HG03469 (cell line): ENCODE results near the gene CDRT4.

Experiments
- ATAC-seq: cut with Tn5 transposase; IDR thresholded peaks from one replicate; pipeline ENCODE4 v1.9.1; 2021; ENCODE audit warnings: mild to moderate bottlenecking, moderate library complexity, moderate number of reproducible peaks; ENCODE audit not compliant: unreplicated experiment

The CDRT4 gene

DNA sequence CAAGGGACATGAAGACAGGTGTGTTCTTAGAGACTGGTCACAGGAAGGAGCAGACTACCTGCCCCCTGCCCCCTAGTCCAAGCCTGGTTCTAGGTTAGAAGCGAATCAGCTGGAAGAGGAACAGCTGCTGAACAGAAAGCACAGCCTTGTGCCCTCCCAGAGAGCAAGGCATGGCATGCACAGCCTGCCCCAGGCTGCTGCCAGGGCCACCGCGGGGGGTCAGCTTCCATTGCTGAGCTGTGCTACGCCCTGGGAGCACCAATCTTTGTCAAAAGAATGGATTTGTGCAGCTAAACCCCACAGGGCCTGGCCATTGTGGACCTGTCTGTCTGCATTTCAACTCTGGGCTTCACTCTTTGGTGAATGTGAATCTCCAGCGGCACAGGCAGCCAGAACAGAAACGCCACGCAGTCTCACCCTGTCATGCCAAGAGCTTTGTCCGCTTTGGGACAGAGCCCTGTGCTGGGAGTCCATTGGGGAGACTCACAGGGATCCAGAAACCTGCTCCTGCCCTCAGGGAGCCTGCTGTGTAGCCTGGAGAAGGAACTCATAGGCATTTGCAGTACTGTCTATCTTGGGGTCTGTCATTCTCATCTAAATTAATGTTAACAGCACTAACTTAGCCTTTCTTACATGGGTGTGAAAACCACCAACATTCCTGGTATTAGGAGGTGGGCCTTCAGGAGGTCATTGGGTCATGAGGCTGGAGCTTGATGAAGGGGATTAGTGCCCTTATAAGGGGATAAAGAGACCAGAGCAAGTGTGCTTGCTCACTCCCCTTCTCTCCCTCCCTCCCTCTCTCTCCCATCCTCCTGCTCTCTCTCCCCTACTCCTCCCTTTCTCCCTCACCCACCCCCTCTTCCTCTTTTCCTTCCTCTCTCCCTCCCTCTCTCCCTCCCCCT, 25.6 kb upstream of the CDRT4 start:
- no peak for ATAC-seq

DNA sequence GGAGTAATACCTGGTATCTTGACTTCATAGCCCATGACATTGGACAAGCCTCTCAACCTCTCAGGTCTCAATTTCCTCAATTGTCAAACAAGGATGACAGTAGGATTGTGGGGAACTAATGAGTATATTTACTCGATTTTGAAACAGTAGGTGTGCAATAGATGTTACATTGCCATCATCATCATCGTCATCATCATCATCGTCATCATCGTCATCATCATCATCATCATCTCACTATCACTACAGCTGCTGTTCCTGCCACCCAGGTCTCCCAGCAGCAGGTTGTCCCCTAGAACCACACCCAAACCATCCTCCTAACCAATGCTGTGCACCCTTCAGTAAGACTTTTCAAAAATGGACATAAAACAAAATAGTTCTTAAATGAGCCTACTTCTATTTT, 24.8 kb upstream of the CDRT4 start:
- ATAC-seq = no peak

DNA sequence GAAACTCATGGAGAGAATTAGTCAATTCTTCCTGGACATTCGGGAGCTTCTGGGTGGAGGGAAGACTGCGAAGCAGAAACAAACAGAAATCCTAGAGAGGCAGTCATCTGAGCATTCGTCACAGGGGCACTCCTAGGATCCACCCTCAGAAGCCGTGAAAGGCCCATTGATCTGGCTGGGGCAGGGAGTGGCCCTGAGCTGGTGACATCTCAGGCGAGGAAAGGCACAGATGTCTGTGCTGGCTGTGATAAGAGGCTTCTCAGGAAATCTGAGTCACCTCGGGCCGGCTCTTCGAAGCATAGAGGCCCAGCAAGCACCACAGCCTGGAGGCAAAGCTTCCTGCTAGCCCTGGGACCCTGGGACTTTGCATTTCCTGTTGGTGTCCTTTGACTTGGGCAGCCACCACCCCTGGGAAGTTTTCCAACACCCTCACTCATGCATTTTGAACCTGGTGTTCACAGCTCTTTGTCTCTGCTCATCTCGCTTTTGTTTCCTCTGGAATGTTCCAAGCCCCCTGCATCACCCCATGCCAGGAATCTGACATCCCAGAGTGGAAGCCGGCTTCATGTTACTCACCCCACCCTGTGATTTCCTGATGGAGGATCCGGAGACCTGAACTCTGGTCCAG, 23.3 kb upstream of the CDRT4 start:
- no peak for ATAC-seq

DNA sequence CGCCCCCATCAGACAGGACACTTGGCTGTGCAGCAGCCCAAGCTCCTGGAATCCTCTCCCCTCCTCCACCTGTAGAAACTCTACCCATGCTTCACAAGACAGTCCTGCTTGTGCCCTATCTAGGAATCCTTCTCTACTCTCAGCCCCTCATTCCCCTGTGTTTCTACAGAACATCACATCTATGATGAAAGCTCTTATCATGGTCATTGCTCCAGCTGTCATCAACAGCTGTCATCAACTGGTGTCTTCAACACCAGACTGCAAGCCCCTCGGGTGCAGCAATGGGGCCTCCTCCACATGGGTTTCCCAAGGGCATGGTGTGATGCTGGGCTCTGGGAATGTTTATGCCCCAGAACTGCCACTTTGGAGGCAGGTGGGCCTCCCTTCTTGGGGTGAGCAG, 21.1 kb upstream of the CDRT4 start:
- no peak for ATAC-seq

DNA sequence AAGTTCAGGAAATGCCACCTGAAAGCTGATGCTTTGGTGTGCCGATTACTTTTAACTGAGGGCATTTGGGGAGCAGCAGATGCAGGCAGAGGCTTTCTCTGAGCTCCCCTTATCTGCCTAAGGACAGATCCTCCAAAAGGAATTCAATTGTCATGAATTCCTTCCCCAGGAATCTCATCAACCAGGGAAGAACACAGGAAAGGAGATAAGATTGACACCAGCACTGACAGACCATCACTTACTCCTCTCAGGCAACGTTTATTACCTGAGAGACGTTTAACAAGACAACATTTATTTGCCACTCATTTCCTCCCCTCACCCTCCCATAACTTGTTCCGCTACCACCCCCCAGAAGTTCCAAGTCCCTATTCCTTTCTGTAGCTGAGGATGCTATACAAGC, 17.6 kb upstream of the CDRT4 start:
- ATAC-seq = no peak

DNA sequence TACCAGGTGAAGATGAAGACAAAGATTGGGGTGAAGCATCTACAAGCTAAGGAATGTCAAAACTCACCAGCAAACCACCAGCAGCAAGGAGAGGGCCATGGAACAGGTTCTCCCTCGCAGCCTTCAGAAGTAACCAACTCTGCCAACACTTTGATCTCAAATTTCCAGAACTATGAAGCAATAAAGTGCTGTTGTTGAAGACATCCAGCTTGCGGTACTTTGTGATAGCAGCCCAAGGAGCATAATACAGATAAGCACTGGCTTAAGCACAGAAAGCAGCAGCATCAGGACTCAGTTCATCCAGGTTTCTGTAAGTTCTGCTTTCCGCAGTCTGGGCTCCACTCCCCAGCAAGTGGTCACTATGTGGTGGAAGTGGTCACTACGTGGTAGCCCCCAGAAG, 16.0 kb upstream of the CDRT4 start:
- ATAC-seq = no peak

DNA sequence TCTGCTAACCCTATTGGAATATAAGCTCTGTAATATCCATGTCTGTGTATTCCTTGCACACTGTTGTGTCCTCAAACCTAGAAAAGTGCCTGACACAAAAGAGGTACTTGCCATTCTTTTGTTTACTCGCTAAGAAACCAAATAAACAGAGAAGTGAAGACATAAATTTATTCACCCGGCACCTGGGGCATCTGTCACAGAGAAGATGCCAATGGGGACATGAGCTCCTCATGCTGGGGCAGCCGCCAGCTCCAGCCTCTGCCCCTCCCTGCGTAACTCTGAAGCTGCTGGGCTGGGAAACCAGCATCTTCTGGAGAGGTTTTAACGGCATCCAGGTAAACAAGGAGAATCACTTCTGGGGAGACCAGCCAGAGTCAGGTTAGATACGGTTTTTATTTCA, 15.1 kb upstream of the CDRT4 start:
- no peak for ATAC-seq

DNA sequence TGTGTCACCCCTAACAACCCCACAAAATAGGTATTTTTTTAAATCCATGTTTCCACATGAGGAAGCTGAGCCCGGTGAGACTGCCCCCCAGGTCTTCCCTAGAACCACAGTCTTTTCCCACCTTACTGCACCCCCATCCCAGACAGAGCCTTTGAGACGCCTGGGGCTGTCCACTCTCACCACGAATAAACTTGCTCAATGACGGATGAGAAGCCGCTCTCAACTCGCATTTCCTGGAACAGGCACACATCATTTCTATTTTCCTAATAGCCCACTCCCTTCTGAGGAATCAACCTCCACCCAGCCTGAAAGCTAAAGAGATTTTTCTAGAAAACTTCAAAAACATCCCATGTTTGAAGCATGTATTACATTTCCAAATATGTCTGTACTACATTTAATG, 14.1 kb upstream of the CDRT4 start:
- ATAC-seq = no peak

DNA sequence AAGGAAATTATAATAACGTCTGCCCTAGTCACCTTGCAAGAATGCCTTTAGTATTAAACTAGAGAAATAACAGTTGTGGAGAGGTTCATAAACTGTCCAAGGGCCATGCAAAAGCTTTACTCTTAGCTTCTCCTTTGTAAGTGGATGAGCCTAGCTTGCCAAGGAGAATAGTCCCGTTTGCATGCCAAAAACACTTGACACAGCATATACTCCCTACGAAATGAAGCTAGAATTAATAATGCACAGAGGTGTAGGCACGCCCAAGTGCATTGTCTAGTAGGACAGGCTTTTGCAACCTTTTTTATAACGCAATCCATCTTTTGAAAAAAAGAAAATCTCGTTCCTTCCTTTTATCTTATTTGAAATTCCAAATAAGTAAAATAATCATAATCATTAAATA, 12.8 kb upstream of the CDRT4 start:
- no peak for ATAC-seq

DNA sequence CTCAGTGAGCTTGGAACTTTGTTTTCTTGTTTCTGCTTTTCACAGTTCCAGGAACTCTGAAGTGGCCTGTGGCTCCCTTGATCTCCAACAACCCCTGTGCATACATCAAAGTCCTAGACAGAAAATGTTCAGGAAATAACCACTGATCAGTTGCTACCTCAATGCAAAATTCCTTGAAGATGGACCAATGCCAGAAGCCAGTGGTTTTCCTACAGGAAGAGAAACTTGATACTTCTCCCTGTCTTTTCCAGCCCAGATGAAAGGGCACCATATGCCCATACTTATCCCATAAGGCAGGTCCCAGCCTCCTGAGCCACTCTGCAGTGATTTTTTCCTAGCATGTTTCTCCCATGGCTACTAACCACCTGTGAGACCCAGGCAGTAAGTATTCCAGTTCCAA, 12.3 kb upstream of the CDRT4 start:
- ATAC-seq = no peak

DNA sequence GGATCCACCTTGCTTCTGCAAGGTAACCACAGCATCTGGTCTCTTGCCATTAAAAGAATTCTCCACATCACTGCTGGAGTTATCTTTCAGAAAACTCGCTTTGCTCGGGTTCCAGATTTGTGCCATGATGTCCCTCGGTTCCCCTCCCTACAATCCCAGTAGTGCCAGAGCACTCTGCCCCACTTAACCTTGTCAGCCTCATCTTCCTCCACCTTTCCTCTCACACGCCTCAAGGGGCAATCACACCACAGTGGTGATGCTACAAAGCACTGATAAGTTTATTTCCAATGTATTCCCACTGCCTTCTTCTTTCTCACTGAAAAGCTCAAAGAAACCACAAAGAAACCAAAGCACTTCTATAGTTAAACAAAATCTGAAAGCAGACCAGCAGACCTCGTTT, 11.4 kb upstream of the CDRT4 start:
- no peak for ATAC-seq

DNA sequence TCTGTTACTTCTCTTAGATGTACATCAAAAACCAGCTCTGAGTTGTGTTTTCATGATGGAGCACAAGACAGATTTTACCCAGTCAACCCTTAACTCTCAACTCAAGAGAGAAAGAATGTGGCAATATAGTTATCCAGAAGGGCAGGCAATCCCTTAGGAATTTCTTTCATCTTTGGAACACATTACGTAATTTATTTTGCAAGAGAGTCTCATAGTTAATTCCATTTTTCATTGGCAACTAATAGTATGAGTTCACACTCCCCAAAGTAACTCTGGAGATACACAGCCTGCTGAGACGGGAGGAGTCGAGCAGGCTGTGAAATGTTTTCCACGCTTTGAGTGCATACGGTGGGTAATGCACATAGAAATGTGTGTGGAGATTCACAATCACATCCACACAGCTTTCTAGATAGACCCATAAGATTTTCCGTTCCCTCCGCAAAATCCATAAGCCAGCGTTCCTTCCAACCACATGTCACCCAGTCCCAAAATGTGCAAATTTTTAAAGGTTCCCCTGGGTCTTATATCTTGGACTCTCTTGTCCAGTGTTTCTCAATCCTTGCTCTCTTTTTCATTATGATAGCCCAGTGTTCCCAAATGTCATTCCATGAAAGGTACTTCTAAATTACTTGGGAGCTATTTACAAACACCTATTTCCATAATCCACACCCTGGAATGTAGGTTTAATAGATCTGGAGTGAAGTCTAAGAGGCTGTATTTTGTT, 8.4 kb upstream of the CDRT4 start:
- no peak for ATAC-seq

DNA sequence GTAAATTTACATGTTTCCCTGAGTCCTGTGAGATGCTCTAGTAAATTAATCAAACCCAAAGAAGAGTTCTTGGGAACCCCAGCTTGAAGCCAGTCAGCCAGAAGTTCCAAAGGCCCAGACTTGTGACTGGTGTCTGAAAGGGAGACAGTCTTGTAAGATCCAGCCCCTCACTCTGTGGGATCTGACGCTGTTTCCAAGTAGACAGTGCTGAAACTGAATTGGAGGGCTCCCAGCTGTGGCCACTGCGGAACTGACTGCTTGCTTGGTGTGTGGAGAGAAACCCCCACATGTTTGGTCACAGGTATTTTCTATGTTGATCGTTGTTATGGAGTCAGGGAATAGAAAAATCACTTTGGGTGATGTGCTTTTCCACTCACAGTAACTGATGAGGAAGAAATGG, 5.5 kb upstream of the CDRT4 start:
- no peak for ATAC-seq

DNA sequence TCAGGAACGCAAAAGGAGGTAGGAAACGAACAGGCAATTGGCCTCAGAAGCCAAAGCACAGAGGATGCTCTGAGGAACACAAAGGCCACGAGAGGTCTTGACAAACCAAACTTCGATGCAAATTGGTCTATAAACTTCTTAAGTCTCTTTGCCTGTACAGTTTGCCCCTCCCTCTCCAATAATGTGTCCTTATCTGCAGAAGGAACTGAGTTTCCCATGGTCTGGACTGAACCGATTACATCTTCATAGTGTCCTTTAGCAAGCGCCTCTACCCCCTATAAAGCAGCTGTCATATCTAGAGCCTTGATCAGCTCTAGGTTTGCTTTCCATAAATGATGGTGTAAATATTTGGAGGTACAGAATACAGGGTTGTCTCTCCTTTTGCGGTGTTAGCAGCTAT, 3.1 kb upstream of the CDRT4 start:
- ATAC-seq = no peak

DNA sequence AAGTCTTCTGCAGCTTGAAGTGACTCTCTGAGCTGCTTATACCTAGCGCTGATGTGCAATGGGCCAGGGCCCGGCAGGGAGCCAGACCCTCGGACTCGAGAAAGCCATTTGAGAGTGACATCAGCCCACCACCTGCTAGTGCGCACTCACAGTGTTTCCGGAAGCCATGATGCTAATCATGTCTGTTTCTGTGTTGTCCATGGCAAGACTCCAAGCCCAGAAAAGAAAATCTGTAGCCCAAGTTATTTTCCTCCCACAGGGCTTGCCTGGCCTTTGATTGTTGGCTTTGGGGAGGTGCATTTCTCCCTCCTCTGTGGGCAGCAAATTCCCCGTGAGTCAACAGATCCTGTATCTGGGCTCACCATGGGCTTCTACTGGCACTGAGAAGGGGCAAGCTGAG, 1.8 kb upstream of the CDRT4 start:
- ATAC-seq = no peak

DNA sequence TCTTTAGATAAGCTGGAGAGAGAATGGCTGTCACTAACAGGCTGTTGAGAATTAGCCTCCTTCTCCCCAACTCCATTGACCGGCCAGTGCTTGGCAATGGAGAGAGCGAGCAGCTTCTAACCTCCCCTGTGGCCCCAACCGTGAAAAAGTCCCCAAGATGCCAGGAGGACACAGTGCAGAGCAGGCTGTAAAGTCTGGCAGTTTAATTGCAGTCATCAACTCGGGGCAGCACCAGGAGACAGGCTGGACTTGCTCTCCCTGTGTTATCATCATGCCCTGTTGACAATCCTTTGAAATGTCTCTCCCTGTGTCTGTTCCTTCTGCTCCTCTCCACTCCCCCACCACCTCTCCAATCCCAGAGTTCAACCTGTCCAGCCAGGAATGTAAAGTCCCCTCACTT, 705 bp upstream of the CDRT4 start:
- ATAC-seq = no peak

DNA sequence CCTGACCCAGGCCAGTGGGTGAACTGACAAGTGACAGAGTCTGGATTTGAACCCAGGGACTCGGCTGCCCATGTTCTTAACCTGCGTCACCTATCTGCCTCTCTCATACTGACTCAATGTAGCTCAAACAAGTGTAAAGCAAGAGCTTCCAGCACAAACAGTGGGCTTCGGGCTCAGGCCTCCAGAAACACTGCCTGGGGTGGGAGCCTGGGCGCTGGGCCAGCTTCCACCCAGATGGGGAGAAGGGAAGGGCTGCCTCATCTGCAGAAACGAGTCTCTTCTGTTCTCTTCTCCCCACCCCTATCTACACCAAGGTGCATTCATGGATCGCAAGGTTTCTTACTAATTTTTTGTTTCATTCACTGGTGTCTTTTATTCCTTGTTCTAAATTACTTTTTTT, 1.3 kb downstream of the CDRT4 start:
- ATAC-seq = no peak

DNA sequence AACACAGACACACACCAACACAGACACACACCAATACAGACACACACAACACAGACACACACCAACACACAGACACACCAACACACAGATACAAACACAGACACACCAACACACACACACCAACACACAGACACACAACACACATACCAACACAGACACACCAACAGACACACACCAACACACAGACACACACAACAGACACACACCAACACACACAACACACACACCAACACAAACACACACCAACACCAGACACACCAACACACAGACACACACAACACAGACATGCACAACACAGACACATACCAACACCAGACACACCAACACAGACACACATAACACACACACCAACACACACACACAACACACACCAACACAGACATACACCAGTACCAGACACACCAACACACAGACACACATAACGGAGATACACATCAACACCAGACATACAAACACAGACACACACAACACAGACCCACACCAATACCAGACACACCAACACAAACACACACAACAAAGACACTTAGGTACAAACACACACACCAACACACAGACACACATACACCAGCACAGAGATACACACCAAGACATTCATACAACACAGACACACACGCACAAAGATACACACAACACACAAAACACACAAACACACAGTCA, 2.2 kb downstream of the CDRT4 start:
- no peak for ATAC-seq

DNA sequence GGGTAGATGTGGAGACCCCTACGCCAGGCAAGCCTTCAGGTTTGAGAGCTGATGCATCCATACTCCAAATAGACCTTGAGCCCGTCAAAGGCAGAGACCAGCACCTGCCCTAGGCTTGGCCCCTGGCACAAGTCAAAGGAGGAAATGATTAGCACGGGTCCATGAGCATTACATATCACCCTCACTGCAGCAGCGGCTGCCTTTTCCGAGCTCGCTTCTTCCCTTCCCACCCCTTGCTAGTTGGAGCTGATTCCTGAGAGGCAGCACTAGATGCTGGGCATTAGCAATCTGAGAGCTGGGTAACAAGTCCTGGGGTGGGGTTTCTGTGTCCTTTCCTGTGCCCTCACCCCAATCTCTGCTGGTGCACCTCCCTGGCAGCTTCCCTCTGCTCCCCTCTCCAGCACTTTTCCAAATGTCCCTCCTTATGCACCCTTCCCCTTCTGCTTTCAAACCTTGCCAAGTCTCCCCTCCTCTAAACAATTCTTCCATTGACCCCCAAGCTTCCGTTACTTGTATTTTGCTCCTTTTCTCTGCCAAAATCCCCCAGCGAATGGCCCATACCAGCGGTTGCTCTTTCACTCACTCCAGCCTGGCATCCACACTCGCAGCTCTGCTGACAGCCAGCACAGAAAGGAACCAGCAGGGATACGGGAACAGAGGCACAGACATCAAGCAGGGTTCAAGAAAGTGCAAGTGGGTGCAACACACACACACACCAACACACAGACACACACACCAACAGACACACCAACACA, 3.0 kb downstream of the CDRT4 start:
- ATAC-seq = no peak

DNA sequence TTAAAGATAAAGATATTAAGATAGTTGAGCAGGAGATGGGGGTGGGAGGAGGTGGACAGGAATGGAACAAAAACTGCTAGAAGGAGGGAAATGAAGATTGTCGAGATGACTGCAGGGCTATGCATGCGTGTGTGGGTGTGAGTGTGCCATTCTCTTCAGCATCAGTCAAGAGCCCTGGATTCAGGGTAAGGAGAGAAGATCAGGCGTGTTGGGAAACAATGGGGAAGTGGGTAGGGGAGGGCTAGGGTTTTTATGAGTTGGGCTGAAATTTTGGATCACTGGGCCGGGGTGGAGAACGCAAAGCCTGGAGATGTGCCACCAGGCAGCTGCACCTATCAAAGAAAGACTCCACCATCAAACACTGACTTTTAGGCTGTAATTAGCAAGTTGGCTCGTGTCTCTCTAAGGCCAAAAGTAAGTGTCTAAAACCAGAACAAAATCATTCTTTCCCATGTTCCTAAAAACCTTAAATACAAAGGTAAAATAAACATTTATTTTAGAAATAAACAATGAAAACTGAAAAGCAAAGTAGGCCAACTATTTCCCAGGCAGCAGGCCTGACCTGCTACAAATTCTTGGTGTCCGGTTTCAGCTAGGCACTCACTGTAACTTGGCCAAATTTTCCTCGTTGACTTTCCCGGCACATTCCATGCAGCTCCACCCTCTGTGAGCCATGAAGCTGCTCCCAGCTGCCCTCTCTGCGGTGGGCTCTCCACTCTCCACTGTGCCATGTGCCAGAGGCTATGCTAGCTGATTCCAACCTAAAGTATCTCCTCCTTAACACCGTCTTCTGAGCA, 4.2 kb downstream of the CDRT4 start:
- no peak for ATAC-seq
